CD1c-positive myeloid dendritic cell (primary cell): ENCODE results near the gene PDE3B.
A peak's percentile ranks its signal among the peaks of the same experiment; 100 is the strongest.
"Not testable (repeated sequence)": the region's sequence is repeated elsewhere in the genome, so short reads cannot be mapped to it uniquely, and the experiment has no call there.

Source experiments
- DNase-seq: peaks from one replicate; pipeline ENCODE4 v3.0.0-alpha.2; 2016; ENCODE audit errors: extremely low spot score

PDE3B gene

DNA sequence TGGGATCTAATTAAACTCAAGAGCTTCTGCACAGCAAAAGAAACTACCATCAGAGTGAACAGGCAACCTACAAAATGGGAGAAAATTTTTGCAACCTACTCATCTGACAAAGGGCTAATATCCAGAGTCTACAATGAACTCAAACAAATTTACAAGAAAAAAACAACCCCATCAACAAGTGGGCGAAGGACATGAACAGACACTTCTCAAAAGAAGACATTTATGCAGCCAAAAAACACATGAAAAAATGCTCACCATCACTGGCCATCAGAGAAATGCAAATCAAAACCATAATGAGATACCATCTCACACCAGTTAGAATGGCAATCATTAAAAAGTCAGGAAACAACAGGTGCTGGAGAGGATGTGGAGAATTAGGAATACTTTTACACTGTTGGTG is 240.1 kb downstream of the PDE3B start:
- DNase-seq, result not testable (repeated sequence)

DNA sequence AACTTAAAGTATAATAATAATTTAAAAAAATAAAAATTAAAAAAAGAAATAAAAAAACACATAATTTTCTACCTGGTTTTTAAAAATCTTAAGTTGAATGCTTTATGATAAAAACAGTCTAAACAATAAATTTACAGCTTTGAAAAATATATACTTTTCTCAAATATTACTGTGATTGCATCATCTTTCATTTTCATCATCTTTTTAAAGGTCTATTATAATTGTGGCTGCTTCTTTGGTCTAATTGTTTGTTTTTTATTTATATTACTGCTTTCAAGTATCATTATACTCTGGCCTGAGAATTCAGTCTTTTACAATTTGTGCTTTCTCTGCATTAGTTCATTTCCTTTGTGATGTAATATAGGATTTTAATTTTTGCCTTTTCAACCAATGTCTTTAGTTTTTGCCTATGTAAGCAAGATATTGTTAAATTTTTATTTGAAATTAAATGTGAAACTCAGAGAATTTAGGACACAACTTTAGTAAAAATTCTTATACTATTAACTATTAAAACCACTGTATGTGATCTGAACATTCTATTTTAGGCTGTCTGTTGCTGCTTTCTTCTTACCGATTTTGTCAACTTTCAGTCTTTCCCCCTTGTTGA is 241.2 kb downstream of the PDE3B start:
- no peak for DNase-seq

DNA sequence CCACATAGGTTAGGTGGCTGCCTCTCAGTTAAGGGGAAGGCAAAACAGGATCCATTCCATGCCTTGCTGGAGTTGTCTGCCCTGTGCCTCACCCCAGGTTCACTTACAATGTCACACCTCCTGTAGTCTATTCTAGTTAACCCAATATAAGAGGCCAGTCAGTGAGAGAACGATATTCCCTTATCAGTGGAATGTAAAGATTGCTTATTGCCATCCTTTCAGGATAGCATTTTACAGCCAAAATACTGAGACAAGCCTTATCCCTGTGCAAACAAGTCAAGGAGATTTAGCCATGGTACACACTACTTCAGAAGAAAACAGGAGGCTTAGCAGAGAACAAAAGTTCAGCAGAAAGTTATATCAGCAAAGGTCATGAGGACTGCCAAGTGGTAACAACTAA is 242.9 kb downstream of the PDE3B start:
- no peak for DNase-seq

DNA sequence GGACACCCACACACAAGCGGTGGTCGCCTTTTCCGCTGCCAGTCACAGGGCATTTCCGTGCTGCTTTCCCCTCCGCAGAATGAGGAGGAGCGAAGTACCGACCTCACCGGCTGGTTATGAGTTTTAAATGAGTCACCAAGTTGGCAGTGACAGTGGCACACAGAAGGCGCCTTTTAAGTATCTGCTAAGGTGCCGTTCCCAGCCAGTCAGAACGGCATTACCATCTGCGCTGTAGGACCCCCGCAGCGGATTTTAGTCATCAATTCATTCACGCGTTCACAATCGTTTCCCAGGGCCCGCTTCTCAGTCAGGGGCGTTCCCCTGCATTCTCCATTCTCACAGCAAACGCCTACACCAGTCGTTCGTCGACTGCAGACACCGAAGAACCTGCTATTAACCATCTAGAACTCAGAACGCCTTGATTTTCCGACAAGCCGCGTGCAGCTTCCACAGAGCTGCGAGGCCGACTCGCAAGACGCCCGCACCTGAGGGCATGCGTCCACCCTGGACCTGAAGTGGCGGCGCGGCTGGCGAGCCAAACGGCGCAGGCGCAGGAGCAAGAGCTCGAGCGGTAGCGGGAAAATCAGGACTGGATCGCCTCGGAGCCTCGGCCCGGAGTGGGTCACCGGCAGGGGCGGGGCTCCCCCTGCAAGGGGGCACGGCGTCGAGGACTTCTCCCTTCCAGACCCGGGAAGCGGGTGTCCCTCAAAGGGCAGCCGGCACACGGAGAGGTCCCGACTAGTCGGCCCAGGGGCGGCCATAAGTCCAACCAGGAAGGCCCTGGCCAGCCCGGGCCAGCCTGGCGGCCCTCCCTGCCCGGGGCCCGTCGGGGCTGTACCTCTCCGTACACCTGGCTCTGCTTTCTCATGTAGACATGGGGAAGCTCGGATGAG is 247.8 kb downstream of the PDE3B start:
- DNase-seq, result peak; percentile 94

DNA sequence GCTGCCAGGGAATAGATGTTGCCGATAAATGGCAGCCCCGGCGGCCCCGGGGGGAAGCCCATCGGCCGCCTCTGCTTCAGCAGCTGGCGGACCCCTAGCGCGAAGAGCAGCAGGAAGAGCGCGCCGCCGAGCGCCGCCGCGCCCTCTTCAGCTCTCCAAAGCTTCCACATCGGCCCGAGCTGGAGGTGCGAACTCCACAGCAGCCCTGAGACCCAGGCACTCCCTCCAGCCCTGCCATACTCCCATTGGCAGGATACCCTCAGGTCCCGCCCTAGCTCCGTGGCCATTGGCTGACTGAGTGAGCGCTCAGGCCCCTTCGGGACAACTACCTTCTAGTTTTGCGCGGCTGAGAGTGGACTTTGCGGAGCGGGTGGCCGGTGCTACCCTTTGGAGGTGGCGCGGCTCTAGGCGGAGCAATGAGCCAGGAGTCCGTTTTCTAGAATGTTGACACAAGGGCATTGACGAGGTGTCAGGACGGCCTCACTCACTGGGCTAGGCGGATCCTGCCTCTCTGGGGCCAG is 248.5 kb downstream of the PDE3B start, which contains the start of gene CYP2R1:
CYP2R1 (minus strand) TSS at position 196 of the 521 bp plus-strand sequence; CDS start at position 170, 26 bp downstream.
- peak; percentile 96 for DNase-seq

DNA sequence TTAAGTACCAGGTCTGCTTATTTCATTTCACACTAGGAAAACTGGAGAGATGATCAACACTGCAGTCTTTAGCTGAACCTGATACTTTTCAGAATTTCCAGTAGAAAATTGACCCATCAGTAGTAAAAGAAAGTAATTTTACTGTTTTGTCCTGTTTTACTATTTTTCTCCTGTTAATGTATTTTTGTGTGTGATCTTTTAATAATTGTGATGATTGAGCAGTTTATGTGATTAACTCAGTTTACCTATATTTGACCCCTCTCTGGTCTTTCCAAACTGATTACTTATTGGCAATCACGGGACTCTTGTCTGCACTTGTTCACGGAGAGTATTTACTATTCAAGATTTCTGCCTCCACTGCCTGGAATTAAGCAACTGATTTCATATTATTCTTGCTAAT is 249.0 kb downstream of the PDE3B start:
- DNase-seq, result no peak

DNA sequence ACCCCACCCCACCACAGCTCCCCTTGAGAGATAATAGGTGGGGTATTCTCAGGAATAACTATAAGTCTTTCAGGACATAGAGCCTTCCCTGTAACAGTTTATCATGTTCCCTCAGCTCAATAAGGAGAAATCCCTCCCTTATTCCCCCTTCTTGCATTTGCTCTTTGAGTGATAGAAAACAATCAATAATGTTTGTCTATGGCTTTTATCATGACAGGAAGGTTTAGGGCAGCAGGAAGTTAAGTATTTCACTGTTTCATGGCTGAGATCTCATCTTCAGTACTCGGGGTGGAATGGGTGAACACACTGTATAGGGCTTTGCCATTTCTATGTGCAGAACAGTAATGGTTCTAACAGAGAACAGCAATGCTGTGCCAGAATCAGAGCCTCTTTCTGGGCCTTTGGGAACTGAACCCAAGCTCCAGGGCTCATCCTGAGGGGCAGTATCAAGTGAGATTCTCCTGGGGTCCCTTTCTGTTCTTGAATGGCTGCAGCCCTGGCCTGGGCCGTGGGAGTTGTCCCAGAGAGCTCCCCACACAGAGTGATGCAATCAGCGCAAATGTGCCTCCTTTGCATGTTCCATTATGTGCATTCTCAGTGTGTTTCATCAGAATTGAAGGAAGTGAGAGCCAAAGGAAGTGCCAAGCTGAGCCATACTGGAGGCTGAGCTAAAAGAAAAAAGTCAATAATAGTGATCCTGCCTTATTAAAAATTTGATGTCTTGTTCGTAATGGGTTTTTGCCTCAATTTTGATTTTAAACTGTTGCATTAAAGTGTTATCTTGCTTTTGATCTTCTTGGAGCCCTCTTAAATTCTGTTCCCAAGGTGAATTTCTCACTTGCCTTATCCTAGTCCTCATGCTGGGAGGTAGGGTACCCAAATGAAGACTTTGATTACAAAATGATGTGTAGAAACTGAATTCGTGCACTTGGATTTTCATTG is 251.3 kb downstream of the PDE3B start:
- peak; percentile 89 for DNase-seq

DNA sequence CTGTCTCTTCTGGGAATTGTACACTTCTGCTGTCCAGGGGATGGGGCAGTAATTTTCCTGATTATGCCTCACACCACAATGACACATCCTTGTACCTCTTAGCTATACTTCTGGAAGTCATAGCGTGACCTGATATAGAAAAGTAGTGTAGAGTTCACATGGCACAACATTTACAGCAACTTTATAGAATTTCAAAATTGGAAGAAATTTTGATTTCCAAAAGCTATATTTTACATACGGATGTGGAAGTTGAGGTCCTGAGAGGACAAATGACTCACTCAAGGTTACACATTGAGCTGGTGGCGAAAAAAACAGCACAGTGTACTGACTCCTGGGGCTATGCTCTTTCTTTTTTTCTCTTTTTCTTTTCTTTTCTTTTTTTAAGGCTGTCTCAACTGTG is 254.8 kb downstream of the PDE3B start:
- DNase-seq, result peak; percentile 36

DNA sequence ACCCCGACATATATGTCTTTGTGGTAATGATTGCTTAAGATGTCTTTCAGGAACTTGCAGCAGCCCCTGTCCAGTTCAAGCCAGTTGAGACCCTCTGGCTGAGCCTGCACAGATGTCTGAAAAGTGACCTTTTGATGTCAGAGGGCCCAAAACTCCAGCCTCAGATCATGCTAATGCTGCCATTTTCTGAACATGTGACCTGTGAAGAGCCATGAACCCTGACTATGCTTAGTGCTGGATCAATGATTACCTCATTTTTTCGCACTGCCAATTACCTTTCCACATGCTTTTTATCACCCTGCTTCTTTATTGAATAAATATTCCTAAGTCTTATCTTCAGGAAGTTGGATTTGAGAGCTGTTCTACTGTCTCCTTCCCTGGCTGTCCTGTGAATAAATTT is 255.3 kb downstream of the PDE3B start:
- DNase-seq, result no peak

DNA sequence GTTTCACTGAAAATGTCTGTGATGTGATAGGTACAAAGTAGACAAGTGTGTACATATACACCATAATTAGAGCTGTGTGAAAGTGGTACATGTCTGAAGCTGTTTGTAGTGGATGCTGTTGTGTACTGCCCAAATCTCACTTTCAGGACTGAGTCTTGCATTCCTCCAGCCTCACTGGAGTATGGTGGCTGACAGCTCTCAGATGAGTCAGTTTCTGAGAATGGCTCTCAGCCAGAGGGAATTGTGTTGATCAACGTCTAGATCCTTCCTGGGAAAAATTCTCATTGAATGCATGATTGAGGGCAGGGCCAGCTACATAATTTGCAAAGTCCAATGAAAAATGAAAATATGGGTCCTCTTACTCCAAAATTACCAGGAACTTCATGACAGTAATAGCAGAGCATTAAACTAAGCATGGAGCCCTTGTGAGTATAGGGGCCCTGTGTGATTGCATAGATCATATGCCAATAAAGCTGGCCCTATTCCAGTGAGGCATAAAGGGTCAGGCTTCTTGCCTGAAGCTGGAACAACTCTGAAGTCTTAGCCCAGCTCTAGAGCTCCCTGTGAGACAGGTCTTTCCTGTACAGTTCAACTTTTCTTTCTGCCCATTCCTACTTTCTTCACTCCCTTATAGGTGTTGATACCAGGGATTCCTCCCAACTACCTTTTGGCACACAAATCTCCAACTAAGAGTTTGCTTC is 259.2 kb downstream of the PDE3B start:
- DNase-seq, result no peak

DNA sequence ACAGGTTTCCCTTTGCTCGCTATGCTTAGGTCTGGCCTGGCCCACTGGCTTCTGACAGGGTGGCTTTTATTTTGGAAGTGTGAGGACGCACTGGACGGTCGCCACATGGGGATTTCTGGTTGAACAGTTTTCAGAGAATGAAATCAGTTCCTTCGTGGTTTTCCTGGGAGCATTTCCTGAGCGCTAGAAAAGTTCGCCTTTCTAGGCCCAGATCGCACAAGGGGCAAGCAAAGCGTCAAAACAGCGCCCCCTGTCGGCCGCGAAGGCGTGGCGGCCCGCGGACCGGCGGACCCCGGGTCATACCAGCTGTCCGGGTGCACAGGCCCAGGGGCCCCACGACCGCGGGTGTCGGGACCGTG is 261.1 kb downstream of the PDE3B start:
- peak; percentile 88 for DNase-seq

DNA sequence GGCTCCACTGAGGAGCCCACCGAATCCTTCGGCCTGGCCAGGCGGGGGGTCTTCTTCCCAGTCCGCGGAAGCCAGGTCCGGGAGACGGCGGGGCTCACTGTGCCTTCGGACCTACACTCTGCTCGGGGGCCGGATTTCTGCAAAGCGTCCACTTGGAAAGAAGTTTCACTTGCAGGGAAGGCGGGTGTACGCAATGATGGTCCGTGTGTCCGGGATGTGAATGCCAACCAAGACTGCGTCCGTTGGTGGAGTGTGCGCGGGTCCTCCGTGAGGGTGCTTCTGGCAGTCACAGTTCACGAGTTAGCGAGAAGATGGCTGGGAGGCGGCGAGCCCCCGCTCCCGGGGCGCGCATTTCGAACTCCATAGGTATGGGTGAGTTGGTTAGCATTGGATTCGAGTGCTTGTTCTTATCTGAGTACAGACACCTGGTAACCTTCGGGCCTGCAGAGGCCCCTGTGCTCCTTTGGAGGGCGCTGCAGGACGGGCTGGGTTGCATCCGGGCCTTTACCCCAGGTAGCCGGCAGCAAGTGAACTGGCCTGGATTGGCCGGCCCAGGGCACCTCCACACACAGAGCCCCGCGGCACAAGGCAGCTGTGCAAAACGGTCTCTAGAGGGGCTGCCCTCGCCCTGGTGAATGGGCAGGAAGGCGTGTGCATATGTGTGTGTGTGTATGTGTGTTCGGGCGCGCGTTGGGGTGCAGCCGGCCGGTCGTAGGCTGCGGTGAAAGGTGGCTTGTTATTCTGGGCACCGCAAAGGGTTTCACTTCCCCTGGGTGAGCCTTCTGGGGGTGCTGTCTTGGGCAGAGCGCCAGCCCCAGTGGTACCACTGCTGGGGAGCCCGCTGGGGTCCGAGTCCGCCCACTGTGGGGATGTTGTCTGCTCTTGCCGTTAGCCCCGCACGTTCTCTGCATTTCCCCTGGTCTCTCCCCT is 261.8 kb downstream of the PDE3B start:
- DNase-seq, result peak; percentile 65

DNA sequence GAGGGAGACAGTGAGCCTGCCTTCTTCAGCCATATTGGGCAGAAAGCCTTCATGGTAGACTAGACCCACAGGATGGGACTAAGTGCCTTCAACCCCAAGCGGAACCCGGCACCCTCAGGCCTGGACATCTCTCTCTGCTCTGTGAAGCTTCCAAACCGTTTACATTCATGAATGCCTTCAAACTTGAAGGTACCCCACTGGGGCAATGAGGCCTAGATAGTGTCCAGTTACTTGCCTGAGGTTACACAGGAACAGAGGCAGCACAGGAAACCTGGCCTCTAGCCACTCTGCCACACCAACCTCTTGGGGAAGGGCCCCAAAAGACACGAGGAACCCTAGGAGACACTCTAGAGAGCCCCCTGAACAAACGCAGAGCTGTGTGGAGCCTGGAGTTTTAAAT is 263.0 kb downstream of the PDE3B start:
- DNase-seq, result no peak

DNA sequence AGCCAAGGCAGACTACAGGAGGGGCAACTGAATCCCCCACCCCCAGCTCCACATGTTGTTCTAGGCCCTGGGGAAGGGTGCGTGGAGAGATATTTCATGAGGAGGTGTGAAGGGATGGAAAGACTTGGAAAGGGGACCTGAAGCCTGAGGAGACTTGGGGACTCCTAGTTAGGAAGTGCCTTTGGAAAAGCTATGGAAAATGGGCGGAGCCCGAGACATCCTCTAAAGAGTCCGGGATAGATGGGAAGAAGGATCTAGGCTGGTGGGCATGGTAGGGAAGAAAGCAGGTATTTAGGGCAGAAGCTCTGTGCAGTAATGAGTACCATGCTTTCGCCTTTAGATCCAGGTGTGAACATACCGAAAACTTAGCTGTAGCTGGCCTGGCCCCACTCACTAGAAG is 263.4 kb downstream of the PDE3B start:
- DNase-seq, result no peak

DNA sequence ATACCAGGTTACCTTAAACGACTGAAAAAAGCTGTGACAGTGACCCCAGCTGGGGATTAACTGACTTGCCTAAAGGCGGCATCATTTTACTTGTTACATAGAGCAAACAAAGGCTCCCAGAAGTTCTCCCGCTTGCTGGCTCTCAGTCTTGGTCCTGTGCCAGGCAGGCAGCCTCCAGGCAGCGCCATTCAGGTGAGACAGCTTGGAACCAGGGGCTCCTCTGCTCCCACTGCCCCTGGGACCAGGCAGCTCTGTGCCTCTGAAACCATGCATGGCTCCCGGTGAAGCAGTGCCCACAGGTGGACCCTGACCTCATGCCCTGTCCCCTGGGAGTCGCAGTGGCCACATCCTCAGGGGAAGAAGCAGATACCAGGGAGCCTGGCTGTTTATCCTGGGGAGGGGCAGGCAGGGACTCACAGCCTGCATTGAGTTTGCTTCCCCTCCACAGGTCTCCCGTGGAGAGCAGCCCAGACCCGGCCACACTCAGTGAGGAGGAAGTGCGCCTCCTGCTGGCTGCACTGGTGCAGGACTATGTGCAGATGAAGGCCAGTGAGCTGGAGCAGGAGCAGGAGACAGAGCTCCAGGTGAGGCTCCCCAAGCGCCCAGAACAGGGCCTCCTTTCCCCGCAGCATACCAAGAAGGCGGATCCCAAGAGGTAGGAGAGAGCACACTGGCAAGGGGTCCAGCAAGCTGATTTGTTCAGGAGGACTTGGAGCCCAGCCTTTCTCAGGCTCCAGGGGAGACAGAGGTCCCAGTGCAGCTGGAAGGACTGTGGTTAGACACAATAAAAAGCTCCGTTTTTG is 264.0 kb downstream of the PDE3B start:
- peak; percentile 86 for DNase-seq

DNA sequence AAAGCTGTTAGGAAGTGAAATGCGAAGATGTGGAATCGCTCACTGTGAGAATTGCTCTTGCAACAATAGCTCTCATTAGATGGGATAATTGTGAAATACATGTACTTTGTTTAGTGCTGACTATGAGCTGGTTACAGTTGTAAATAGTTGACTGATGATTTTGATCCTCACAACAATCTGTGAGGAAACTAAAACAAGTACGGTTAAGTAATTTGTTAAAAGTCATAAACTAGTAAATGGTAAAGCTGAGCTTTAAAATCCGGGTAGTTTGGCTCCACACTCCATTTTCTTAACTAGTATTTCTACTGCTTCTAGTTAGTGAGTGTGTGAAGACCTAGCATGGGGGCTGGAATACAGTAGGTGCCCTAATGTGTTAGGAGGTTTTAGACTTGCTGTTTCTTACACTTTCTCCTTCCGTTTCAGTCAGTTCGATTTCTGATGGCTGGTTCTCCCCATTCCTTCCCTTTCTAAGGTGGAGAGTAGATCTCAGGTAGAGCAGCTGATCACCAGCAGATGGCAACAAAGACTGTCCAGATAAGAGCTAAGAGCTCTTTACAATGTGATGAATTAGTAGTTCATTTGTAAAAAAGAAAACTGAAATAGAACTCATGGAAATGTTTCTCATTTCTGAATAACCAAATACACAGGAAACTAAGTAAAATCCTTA is 264.7 kb downstream of the PDE3B start:
- DNase-seq, result peak; percentile 37

DNA sequence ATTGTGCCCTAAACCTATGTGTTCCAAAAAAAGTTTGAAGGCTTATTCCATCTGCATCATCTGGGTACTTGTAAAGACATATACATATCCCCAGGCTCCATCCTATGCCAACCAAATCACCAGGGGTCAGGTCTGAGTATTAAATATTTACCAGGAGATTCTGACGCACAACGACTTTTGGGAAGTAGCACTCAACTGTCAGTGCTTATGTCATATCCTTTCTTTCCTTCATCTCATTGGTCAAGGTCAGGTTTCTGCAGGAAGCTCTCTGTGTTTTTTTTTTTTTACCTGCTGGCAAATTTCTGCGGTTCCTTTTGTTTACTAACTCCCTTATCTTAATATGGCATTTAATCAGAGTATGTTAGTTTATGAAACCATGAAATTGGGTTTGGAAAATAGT is 270.9 kb downstream of the PDE3B start:
- DNase-seq, result no peak

DNA sequence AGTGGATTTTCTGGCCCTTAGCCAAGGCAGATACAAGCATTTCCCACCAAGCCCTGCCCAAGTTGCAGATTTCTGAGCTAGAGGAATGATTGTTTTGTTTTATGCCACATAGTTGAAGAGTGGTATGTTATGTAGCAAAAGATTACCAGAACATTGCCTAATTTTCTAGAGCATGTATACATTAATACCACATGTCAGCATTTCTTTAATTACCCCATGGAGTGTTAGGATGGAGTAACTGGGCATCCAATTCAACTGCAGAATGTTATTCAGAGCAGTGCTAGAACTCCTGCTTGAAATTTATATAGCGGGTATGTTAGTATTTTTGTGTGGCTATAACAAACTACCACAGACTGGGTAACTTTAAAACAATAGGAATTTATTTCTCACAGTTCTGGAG is 272.8 kb downstream of the PDE3B start:
- no peak for DNase-seq
